NT2/D1 (cell line): Measurements from ENCODE around the gene SCN5A.

ENCODE experiments used
- SUZ12 ChIP-seq: IDR thresholded peaks from 2 replicates; pipeline ENCODE4 v1.6.1; 2011; ENCODE audit not compliant: insufficient read length, insufficient read depth; ENCODE audit errors: extremely low read depth
- YY1 ChIP-seq: IDR thresholded peaks from 2 replicates; pipeline ENCODE4 v1.6.1; 2011; ENCODE audit not compliant: insufficient read length, insufficient read depth
- ZNF274 ChIP-seq: IDR thresholded peaks from 2 replicates; pipeline ENCODE4 v1.6.1; 2011; ENCODE audit warnings: mild to moderate bottlenecking, low read depth, low read length

GRCh38 chr3:38610436-38610835, 39.1 kb downstream of the SCN5A start:
- TF ChIP-seq YY1 (no peak), ZNF274 (no peak), SUZ12 (no peak)
